ENCODE measurements around the gene HOXA5.

DNA sequence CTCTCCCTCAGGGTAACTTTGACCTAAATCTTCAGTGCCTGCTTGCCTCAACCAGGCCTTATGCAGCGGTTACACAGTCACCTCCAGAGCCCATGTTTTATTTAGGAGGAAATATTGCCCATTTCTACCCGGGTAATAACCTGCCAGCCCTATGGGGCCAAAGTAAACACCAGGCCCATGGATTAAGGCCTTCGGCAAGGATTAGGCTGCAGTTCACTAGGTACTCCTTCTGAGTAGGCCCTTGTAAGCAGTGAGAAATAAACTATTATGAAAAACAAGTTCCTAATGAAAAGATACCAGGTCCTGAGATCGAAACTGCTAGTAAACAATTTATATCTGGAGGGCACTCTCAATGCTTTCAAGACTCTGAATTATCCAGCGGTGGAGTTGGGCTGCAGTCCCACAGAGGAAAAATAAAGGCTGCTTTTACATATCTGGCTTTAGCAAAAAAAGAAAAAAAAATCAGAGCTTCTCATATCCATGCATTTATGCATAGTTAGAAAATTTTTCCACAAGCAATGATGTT lies 34.4 kb upstream of the HOXA5 start:
- TF ChIP-seq, protein P1, sequence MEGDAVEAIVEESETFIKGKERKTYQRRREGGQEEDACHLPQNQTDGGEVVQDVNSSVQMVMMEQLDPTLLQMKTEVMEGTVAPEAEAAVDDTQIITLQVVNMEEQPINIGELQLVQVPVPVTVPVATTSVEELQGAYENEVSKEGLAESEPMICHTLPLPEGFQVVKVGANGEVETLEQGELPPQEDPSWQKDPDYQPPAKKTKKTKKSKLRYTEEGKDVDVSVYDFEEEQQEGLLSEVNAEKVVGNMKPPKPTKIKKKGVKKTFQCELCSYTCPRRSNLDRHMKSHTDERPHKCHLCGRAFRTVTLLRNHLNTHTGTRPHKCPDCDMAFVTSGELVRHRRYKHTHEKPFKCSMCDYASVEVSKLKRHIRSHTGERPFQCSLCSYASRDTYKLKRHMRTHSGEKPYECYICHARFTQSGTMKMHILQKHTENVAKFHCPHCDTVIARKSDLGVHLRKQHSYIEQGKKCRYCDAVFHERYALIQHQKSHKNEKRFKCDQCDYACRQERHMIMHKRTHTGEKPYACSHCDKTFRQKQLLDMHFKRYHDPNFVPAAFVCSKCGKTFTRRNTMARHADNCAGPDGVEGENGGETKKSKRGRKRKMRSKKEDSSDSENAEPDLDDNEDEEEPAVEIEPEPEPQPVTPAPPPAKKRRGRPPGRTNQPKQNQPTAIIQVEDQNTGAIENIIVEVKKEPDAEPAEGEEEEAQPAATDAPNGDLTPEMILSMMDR (IDR thresholded peaks at IDR 0.05 in 2 of 3, conservative IDR thresholded peaks at IDR 0.05 in 1 of 3; ENCODE audit: borderline replicate concordance in 1 of 3, insufficient read depth in 1 of 3, low read depth in 2 of 3, low read length in 2 of 3), result no peak
- no peak for TF ChIP-seq EGR1 (IDR thresholded peaks at IDR 0.05; ENCODE audit: low read depth)
- no peak for TF ChIP-seq TCF7L2 (IDR thresholded peaks at IDR 0.05; ENCODE audit: borderline replicate concordance, extremely low read depth, insufficient read depth, insufficient read length)
- TF ChIP-seq POLR2AphosphoS5 (IDR thresholded peaks at IDR 0.05; ENCODE audit: low read depth, low read length), result no peak
- no peak for TF ChIP-seq YY1 (IDR thresholded peaks at IDR 0.05; ENCODE audit: extremely low read depth, insufficient replicate concordance, low read depth, low read length)
- TF ChIP-seq EZH2 (IDR thresholded peaks at IDR 0.05), result no peak
- TF ChIP-seq SP1 (IDR thresholded peaks at IDR 0.05; ENCODE audit: low read depth), result no peak
- TF ChIP-seq, protein P2, sequence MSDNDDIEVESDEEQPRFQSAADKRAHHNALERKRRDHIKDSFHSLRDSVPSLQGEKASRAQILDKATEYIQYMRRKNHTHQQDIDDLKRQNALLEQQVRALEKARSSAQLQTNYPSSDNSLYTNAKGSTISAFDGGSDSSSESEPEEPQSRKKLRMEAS (IDR thresholded peaks at IDR 0.05), result no peak
- no peak for TF ChIP-seq POLR2A (IDR thresholded peaks at IDR 0.05; ENCODE audit: borderline replicate concordance, extremely low read depth, insufficient read depth, insufficient read length)
- TF ChIP-seq ZFX (IDR thresholded peaks at IDR 0.05), result no peak
